CD4-positive, alpha-beta T cell treated with Interleukin-12 subunit alpha and Interleukin-12 subunit beta, for 1 hour (primary cell): ENCODE results near the gene ERCC3.
"Not testable (repeated sequence)": the region's sequence is repeated elsewhere in the genome, so short reads cannot be mapped to it uniquely, and the experiment has no call there.

Experiments
- DNase-seq: peaks from one replicate; pipeline ENCODE4 v3.0.0-alpha.2; 2020

The ERCC3 gene

GRCh38 chr2:127225186-127225960 is 68.6 kb downstream of the ERCC3 start:
- no peak for DNase-seq

GRCh38 chr2:127224135-127224534 is 69.8 kb downstream of the ERCC3 start:
- DNase-seq = not testable (repeated sequence)

GRCh38 chr2:127220768-127221527 is 73.0 kb downstream of the ERCC3 start:
- no peak for DNase-seq

- no peak for DNase-seq
Measured at GRCh38 chr2:127220102-127220767, 73.7 kb downstream of the ERCC3 start, which contains the start of gene CYP27C1. Gene CYP27C1, minus strand, starts transcription at chr2:127220299. Its CDS starts 29 bp downstream, at chr2:127220270.

GRCh38 chr2:127219171-127220070 is 74.5 kb downstream of the ERCC3 start:
- DNase-seq = no peak

- no peak for DNase-seq
Measured at GRCh38 chr2:127218812-127219170, 75.2 kb downstream of the ERCC3 start.

- DNase-seq = no peak
Measured at GRCh38 chr2:127217470-127218325, 76.2 kb downstream of the ERCC3 start.

- DNase-seq = no peak
Measured at GRCh38 chr2:127216593-127216992, 77.4 kb downstream of the ERCC3 start.

- DNase-seq = no peak
Measured at GRCh38 chr2:127216095-127216494, 77.8 kb downstream of the ERCC3 start.

GRCh38 chr2:127214201-127214600 is 79.7 kb downstream of the ERCC3 start:
- DNase-seq = not testable (repeated sequence)

GRCh38 chr2:127208313-127208712 is 85.6 kb downstream of the ERCC3 start:
- DNase-seq = no peak
